Naive thymus-derived CD8-positive, alpha-beta T cell (primary cell): ENCODE data around the gene METTL8. TPM values are rescaled to one million over a fixed set of nuclear protein-coding genes. Genes with fewer than 3 reads are reported as not detected.
A peak's percentile ranks its signal among the peaks of the same experiment; 100 is the strongest.
"Not testable (repeated sequence)": the region's sequence is repeated elsewhere in the genome, so short reads cannot be mapped to it uniquely, and the experiment has no call there.

Source experiments
- ATAC-seq, 2 donors: fragments of 150-1000 bp; cut with Tn5 transposase in 1 of 2; sonication (Bioruptor Pico), chemical (Tn5 transposase) in 1 of 2; 1 replicate in 1 of 2; 2 replicates in 1 of 2; pipeline ENCODE4 v1.10.0; 2021; ENCODE audit warnings: mild to moderate bottlenecking in 2 of 2, moderate library complexity in 2 of 2
- POLR2A ChIA-PET: fragments of 350-600 bp; sonication (Branson Sonifier 250); formaldehyde crosslinking; loops from one replicate; lab custom pipeline; 2021; ENCODE audit warnings: antibody characterized with exemption; lab: Charles Lee
- DNase-seq, 10 donors: peaks; one replicate each; pipeline versions ENCODE4 v3.0.0 to v3.0.0-alpha.2; 2020 to 2022
- H3K27ac Mint-ChIP-seq, 10 donors: one replicate each; pipeline ENCODE4 v1.8.0; 2020 to 2022; ENCODE audit warnings: mild to moderate bottlenecking in 10 of 10, mixed read lengths in 10 of 10, moderate library complexity in 4 of 10, inconsistent platforms in 1 of 10
- H3K27me3 Mint-ChIP-seq, 5 donors: one replicate each; pipeline ENCODE4 v1.8.0; 2021 to 2022; ENCODE audit warnings: mixed read lengths in 5 of 5
- H3K36me3 Mint-ChIP-seq, 3 donors: one replicate each; pipeline ENCODE4 v1.8.0; 2020 to 2022; ENCODE audit warnings: mixed read lengths in 3 of 3, mild to moderate bottlenecking in 2 of 3, inconsistent platforms in 1 of 3
- H3K4me1 Mint-ChIP-seq, 4 donors: one replicate each; pipeline ENCODE4 v1.8.0; 2021 to 2022; ENCODE audit warnings: mixed read lengths in 4 of 4
- H3K4me3 Mint-ChIP-seq, 10 donors: one replicate each; pipeline ENCODE4 v1.8.0; 2020 to 2022; ENCODE audit warnings: mild to moderate bottlenecking in 10 of 10, mixed read lengths in 10 of 10, moderate library complexity in 6 of 10, inconsistent platforms in 1 of 10
- H3K9me3 Mint-ChIP-seq, 9 donors: one replicate each; pipeline ENCODE4 v1.8.0; 2020 to 2022; ENCODE audit warnings: mixed read lengths in 9 of 9, mild to moderate bottlenecking in 3 of 9, inconsistent platforms in 1 of 9, moderate library complexity in 1 of 9
- polyA plus RNA-seq, 3 donors: library from polyadenylated mRNA; unstranded; fragments of 300-500 nt; fragmentation: Illumina TruSeq; gene quantifications; one replicate each; pipeline ENCODE4 v1.2.3, GENCODE V29; 2021
- total RNA-seq, 8 experiments: library from RNA in 2 of 8; stranded (reverse) in 2 of 8; gene quantifications; one replicate each; pipeline ENCODE4 v1.2.3 and lab custom pipeline; 2021 to 2026

The METTL8 gene
- total and polyA plus RNA-seq, 5 experiments from 2014 or later, result 9.1 to 21.0 (median 18.3) TPM

GRCh38 chr2:171315781-171316180 is 118.0 kb downstream of the METTL8 start:
- no peak for DNase-seq
- no peak for ATAC-seq
- H3K4me1 Mint-ChIP-seq, result peaks cover 1 to 35% (median 11%) of the 10 kb centered on the region in 4 donors
- H3K4me3 Mint-ChIP-seq, result no peak overlapping the region
- POLR2A ChIA-PET, result interaction anchor here (0.6 kb wide), 1 partner anchor 156 kb away, joined by 4 read pairs; no protein-coding TSS in a partner anchor
- H3K36me3 Mint-ChIP-seq, result peaks cover 2 to 20% (median 18%) of the 10 kb centered on the region in 3 donors
- no peaks in the 10 kb centered on the region for H3K27me3 Mint-ChIP-seq
- H3K27ac Mint-ChIP-seq, result peak overlapping the region in 1 of 10 donors; percentile 72
- peaks cover 8 to 18% (median 13%) of the 10 kb centered on the region in 9 donors for H3K9me3 Mint-ChIP-seq

GRCh38 chr2:171312182-171312581 is 121.6 kb downstream of the METTL8 start:
- H3K4me3 Mint-ChIP-seq, DNase-seq, H3K4me1 Mint-ChIP-seq, POLR2A ChIA-PET, H3K27ac Mint-ChIP-seq, H3K27me3 Mint-ChIP-seq, ATAC-seq: not testable (repeated sequence)
- Mint-ChIP-seq H3K9me3 (peaks cover 8 to 22% (median 16%) of the 10 kb centered on the region in 9 donors), H3K36me3 (peaks cover 2 to 20% (median 15%) of the 10 kb centered on the region in 3 donors)

GRCh38 chr2:171311589-171311988 is 122.2 kb downstream of the METTL8 start:
- POLR2A ChIA-PET, H3K27me3 Mint-ChIP-seq, H3K27ac Mint-ChIP-seq, ATAC-seq, DNase-seq, H3K4me3 Mint-ChIP-seq, H3K4me1 Mint-ChIP-seq: not testable (repeated sequence)
- Mint-ChIP-seq H3K9me3 (peaks cover 8 to 22% (median 16%) of the 10 kb centered on the region in 9 donors), H3K36me3 (peaks cover 2 to 20% (median 17%) of the 10 kb centered on the region in 3 donors)

GRCh38 chr2:171310889-171311288 is 122.9 kb downstream of the METTL8 start:
- POLR2A ChIA-PET, result no interaction called here
- ATAC-seq, result no peak
- Mint-ChIP-seq H3K27me3 (no peaks in the 10 kb centered on the region), H3K9me3 (peaks cover 8 to 22% (median 16%) of the 10 kb centered on the region in 9 donors), H3K36me3 (peaks cover 2 to 20% (median 17%) of the 10 kb centered on the region in 3 donors), H3K27ac (no peak overlapping the region), H3K4me3 (no peak overlapping the region), H3K4me1 (peaks cover 0 to 1% (median 0%) of the 10 kb centered on the region in 4 donors)
- DNase-seq, result no peak

DNA sequence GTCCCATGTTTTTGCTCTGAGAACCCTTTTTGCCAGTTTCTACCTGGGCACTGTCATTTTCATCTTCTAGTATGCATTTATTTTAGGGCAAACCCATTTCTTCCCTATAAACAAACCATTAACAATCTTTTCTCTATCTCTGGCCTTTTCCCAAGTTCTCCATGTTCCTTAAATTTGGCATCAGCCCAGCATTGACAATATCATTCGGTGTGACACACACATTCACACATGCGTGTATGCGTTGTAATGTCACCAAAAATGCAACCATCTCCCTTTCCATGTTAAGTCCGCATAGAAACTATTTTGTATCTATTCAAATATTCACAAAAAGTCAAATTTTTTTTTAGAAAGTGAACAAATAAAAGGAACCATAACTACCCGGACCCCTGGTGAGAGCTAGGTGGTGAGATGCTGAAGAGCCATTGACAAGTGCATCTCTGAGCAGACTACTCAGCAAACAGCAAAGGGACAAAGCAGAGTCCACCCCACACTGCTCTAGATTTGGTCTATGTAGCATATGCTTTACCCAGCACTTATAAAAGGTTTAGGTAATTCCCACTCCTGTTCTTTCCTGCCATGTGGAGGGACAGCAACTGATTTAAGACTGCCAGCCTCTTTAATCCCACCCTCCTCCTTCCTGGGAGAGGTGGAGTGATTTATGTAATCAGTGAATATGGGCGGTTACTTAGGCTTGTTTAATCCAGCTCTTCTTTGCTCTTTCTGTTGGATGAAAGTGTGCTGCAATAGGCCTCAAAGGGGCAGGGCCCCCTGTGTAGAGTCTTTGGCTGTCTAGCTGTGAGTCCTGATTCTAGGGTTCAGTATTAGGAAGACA is 124.1 kb downstream of the METTL8 start:
- DNase-seq (no peak), ATAC-seq (no peak)
- POLR2A ChIA-PET, result no interaction called here
- Mint-ChIP-seq H3K4me3 (no peak overlapping the region), H3K27me3 (no peaks in the 10 kb centered on the region), H3K36me3 (peaks cover 2 to 20% (median 17%) of the 10 kb centered on the region in 3 donors), H3K9me3 (peaks cover 8 to 22% (median 17%) of the 10 kb centered on the region in 9 donors), H3K4me1 (peaks cover 0 to 1% (median 0%) of the 10 kb centered on the region in 4 donors), H3K27ac (no peak overlapping the region)

DNA sequence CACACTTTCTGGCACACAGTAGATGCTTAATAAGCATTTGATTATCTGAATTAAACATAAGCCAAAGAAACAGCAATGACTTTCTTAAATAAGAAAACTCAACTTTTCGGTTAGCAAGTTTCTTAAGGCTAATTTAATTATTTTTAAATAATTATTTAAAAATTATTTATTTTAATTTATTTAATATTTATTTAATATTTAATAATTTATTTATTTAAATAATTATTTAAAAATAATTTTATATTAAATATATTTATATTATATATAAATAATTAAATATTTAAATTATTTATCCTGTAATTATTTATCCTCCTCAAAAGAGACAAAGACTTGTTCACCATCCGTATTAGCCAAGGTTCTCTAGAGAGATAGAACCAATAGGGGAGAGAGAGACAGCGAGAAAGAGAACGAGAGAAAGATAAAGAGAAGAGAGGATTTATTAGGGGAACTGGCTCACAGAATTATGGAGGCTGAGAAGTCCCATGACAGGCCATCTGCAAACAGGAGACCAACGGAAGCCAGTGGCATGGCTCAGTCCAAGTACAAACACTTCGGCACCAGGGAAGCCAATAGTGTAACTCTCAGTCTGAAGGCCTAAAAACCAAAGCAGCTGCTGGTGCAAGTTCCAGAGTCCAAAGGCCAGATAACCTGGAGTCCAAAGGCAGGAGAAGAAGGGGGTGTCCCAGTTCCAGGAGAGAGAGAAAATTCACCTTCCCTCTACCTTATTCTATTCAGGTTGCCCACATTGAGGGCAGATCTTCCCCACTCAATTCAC is 125.3 kb downstream of the METTL8 start:
- POLR2A ChIA-PET, result no interaction called here
- H3K36me3 Mint-ChIP-seq, result peaks cover 2 to 17% (median 15%) of the 10 kb centered on the region in 3 donors
- H3K4me3 Mint-ChIP-seq, result no peak overlapping the region
- no peak overlapping the region for H3K27ac Mint-ChIP-seq
- no peaks in the 10 kb centered on the region for H3K27me3 Mint-ChIP-seq
- H3K4me1 Mint-ChIP-seq, result peaks cover 0 to 1% (median 0%) of the 10 kb centered on the region in 4 donors
- H3K9me3 Mint-ChIP-seq, result peaks cover 8 to 21% (median 17%) of the 10 kb centered on the region in 9 donors
- DNase-seq (no peak), ATAC-seq (no peak)

DNA sequence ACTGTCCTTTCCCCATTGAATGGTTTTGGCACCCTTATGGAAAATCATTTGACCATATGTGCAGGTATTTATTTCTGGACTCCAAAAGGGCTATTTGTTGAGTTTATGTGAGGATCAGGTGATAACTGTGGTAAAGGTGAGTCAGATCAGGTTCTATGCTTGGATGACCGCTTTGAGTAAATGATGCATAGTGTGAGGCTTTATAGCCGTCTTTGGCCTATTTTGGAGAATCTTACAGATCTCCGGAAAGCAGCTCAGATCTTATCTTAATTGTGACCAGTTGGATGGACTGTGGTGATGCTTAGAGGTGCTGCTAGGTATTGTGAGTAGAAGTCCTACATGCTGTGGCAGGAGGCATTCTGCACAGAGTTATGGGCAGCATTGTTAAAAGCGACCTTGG is 126.2 kb downstream of the METTL8 start:
- H3K4me3 Mint-ChIP-seq, result no peak overlapping the region
- H3K4me1 Mint-ChIP-seq, result peaks cover 0 to 1% (median 0%) of the 10 kb centered on the region in 4 donors
- H3K36me3 Mint-ChIP-seq, result peaks cover 2 to 15% (median 14%) of the 10 kb centered on the region in 3 donors
- no peak overlapping the region for H3K27ac Mint-ChIP-seq
- ATAC-seq, result no peak
- H3K9me3 Mint-ChIP-seq, result peaks cover 8 to 21% (median 17%) of the 10 kb centered on the region in 9 donors
- no peaks in the 10 kb centered on the region for H3K27me3 Mint-ChIP-seq
- DNase-seq, result no peak
- POLR2A ChIA-PET, result no interaction called here

DNA sequence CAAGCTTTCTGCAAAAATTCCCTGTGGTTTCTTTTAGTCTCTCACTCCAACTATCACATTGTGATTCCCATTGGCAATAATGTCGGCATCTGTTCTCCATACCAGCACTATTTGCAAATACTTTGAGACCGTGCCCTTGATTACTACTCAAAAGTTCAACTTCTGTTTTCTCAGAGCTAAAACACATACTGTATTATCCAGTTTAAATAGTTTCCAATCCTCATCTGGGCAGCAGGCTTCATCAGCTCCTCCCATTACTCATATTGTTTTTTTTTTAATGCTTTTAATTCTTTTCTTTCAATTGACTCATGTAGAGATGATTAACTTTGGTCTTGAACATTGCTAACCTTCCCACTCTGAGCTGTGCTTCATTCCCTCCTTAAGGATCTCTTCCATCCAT is 135.8 kb downstream of the METTL8 start:
- POLR2A ChIA-PET, result interaction anchor here (0.9 kb wide), 1 partner anchor 26 kb away, joined by 3 read pairs; no protein-coding TSS in a partner anchor
- DNase-seq (no peak), ATAC-seq (no peak)
- H3K27me3 Mint-ChIP-seq, result no peaks in the 10 kb centered on the region
- no peak overlapping the region for H3K27ac Mint-ChIP-seq
- no peaks in the 10 kb centered on the region for H3K4me1 Mint-ChIP-seq
- no peaks in the 10 kb centered on the region for H3K36me3 Mint-ChIP-seq
- H3K4me3 Mint-ChIP-seq, result peak overlapping the region in 1 of 10 donors; percentile 38
- H3K9me3 Mint-ChIP-seq, result peaks cover 0 to 5% (median 0%) of the 10 kb centered on the region in 9 donors

GRCh38 chr2:171294608-171295007 is 139.2 kb downstream of the METTL8 start:
- Mint-ChIP-seq H3K9me3 (peaks cover 0 to 5% (median 0%) of the 10 kb centered on the region in 9 donors), H3K27me3 (no peaks in the 10 kb centered on the region), H3K27ac (peak overlapping the region in 1 of 10 donors; percentile 83), H3K36me3 (no peaks in the 10 kb centered on the region), H3K4me3 (no peak overlapping the region), H3K4me1 (no peaks in the 10 kb centered on the region)
- POLR2A ChIA-PET, result no interaction called here
- no peak for ATAC-seq
- no peak for DNase-seq

- peaks cover 0 to 5% (median 0%) of the 10 kb centered on the region in 9 donors for H3K9me3 Mint-ChIP-seq
- DNase-seq (no peak), ATAC-seq (no peak)
- no peak overlapping the region for H3K4me3 Mint-ChIP-seq
- no peaks in the 10 kb centered on the region for H3K4me1 Mint-ChIP-seq
- H3K36me3 Mint-ChIP-seq, result no peaks in the 10 kb centered on the region
- H3K27me3 Mint-ChIP-seq, result no peaks in the 10 kb centered on the region
- POLR2A ChIA-PET, result interaction anchor here (0.6 kb wide), 1 partner anchor 19 kb away, joined by 3 read pairs; no protein-coding TSS in a partner anchor
- H3K27ac Mint-ChIP-seq, result no peak overlapping the region
Measured at GRCh38 chr2:171293661-171294060, 140.1 kb downstream of the METTL8 start.

DNA sequence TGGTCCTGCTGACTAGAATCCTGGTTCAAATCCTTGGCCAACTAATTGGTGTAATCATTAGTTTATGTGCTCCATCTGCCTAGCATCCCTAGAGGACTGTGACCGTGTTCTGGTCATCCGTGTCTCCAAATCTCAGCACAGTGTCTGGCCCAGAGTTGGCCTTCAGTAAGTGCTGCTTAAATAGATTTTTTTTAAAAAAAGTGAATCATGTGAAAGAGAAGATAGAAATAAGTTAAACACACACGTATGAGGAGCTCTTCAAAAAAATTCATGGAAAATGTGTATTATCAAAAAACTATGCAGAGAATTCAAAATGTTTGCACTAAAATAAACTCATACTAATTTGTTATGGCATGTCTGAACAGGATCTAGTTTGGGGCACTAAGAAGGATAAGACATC is 143.8 kb downstream of the METTL8 start:
- Mint-ChIP-seq H3K27me3 (no peaks in the 10 kb centered on the region), H3K36me3 (no peaks in the 10 kb centered on the region), H3K9me3 (peaks cover 0 to 4% (median 0%) of the 10 kb centered on the region in 9 donors), H3K4me3 (no peak overlapping the region), H3K4me1 (no peaks in the 10 kb centered on the region), H3K27ac (no peak overlapping the region)
- ATAC-seq (no peak), DNase-seq (no peak)
- POLR2A ChIA-PET, result no interaction called here

- Mint-ChIP-seq H3K36me3 (no peaks in the 10 kb centered on the region), H3K4me3 (no peak overlapping the region), H3K27me3 (no peaks in the 10 kb centered on the region), H3K9me3 (no peaks in the 10 kb centered on the region), H3K27ac (no peak overlapping the region), H3K4me1 (no peaks in the 10 kb centered on the region)
- no peak for DNase-seq
- POLR2A ChIA-PET, result no interaction called here
- no peak for ATAC-seq
Measured at GRCh38 chr2:171289316-171289715, 144.5 kb downstream of the METTL8 start.
